GM21786 (cell line): Measurements from ENCODE around the gene GPR17.

Experiments
- ATAC-seq: cut with Tn5 transposase; IDR thresholded peaks from one replicate; pipeline ENCODE4 v1.9.1; 2021; ENCODE audit not compliant: unreplicated experiment

Gene GPR17

DNA sequence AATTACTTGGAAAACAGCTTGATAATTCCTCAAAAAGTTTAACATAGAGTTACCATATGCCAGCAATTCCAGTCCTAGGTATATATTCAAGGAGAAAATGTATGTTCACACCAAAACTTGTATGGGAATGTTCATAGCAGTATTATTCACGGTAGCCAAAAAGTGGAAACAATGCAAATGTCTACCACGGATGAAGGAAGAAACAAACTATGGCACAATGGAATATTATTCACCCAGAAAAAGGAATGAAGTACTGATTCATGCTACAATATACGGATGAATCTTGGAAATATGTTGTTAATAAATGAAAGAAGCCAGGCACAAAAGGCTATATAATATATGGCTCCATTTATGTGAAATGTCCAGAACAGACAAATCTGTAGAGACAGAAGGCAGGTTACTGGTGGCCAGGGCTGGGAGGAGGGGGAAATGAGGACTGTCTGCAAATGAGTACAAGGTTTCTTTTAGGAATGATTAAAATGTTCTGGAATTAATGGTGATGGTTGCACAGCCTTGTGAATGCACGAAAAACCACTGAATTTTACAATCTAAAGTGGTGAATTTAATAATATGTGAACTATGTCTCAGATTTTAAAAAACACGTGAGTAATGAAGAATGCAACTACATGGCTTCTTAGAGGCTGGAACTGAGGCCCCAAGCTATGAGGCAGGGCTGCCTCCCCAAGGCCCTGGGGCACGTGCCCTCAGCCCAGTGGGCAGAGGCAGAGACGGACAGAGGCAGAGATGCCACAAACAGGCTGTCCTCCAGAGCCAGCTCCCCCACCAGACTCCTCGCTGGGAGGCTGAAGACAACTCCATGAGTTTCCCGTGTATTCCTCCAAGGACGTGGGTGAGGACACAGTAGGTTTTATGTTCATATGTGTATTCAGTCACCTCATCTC is 24.4 kb downstream of the GPR17 start:
- no peak for ATAC-seq

DNA sequence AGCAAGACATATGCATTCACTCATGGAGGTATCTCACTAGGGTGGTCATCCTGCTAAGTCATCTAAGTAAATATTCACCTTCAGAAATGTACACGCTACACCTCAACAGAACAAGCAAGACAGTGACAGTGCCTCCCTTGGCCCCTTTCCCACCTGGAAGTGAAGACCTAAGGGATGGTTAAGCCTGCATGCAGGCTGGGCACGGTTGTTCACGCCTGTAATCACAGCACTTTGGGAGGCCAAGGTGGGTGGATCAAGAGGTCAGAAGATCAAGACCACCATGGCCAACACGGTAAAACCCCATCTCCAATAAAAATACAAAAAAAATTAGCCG is 25.0 kb downstream of the GPR17 start:
- no peak for ATAC-seq

DNA sequence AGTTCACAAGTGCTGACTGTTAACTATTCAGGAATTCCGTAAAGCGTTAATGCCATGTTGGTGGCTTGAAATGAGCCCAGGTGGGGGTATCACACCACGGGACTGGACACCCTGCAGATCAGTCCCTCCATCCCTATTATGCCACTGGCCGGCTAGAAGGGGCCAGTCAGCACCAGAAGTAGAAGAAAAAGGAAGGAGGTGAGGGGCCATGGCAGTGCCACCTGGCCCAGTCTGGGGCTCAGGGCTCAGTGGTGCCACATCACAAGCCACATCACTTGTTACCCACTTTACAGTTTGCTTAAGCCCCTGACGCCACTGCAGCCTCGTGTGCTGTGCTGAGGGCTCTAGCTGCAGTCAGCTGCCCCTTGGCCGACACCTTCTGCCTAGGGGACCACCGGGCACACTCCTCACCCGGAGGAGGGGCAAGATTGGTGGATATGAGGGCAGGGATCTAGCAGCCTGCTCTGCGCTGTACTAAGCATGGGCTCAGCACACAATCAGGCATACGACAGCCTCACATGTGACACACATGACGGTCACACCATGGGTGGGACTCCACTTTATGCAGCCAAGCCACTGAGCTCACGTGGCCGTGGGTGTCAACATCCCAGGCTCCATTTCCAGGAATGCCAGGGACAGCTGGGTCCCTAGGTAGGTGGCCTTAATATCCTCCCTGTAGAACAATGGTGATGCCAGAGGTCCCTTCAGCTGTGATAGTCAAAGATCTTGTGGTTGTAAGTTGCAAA is 25.8 kb downstream of the GPR17 start:
- ATAC-seq = no peak

DNA sequence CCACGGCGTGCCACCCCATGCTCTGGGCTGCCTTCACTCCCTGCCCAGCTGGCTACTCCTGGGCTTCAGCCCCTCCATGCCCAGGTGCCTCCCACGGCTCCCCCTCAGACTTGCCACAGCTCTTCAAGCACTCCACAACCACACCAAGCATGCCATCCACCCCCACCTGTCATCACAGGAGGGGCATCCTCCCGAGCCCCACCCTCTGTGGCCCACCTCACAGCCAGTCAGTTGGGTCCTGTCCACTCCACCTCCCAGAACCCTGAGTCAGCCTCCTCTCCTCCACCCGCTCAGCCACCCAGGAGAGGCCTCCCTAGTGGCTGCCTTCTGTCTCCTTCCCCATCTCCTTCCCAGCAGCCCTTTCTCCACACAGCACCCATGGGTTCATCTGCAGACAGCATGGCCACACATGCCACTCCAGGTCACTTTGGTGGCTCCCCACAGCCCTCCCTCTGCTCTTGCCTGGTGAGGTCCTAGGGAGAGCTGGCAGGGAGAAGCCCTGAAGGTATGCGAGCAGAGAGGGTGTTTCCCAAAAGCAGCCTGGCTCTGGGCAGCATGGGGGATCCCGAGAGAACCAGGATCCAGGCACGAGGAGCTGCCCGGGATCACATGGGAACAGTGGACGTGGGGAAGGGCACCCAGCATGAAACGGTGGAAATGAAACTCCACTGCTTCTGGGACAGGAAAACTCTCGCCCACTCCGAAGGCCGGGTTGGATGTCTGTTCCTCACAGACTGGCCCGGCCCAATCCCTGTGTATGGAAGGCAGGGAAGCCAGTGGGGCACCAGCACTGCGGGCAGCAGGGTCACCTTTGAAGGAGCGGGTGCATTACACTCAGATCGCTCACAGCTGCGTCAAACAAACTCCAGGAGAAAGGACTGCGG is 26.6 kb downstream of the GPR17 start:
- ATAC-seq = no peak

DNA sequence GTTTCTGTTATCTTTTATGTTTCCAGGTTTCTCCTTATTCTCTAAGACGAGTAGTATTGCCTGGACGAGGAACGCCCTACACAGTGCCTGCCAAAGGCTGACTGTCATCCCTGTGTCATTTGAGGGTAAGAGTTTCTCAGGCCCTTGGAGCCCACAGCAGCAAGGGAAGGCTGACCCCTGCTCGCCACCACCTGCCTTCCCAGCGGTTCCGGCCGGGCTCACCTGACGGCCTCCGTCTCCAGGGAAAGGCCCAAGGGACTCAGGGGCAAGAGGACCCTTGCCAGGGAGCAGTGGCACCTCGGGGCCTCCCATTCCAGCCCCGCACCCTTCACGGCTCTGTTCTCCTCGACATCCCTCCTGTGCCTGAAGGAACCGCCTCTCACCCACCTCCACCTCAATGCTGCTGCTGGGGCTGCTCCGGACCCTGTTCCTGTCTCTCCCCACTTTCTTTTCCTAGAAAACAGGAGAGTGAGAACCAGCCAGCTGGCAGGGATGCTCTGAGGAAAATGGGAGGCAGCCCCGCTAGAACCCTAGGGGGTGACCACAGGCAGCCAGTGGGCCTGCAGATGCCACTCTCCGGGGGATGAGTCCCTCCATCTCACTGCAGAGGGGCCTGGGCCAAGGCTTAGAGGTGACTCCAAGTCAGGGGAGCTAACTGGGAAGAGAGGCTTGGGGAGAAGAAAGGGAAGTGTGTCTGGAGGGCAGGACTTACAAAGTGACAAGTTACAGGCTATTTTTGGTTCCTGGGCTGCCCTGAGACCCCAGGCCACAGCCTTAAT is 27.5 kb downstream of the GPR17 start:
- no peak for ATAC-seq

DNA sequence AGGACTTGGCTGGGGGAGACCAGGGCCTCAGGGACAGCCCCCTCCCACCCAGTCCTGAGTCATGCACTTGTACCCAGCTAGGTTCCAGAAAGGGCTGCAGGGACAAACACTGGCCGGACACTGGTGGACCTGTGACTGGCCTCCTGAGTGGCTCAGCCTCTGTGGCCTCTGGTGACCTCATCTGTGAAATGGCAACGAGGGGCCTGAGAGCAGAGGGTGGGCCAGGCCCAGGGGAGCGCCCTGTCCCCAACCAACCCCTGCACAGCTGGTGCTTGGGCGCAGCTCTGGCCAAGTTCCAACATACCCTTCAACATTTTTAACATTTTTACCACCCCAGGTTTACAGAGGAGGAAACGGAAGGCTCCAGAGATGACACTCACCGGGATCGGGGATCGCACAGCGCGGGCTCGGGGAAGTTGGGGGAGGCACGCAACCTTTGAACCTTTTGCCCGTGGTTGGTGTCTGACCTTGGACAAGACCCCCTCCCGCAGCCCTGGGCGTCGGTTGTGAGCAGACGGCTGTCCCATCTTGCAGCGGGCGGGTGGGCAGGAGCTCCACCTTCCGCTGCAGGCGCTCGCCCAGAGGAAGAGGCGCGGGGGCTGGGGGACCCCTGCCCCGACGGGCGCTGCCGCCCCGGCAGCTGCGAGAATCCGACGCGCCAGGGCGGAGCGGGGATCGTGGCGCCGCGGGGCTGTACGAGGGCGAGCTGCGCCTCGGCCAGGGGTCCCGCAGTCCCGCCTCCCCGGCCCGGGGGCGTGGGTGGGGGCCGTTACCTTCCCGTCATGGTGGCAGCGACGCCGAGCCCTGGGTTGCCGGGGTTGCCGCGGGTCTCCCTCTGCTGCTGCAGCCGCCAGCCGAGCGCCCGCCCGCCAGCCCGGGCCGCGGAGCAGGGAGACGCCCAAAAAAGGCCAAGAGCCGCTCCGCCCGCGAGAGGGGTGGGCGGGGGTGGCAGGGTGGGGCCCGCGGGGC is 28.6 kb downstream of the GPR17 start:
- ATAC-seq = no peak

DNA sequence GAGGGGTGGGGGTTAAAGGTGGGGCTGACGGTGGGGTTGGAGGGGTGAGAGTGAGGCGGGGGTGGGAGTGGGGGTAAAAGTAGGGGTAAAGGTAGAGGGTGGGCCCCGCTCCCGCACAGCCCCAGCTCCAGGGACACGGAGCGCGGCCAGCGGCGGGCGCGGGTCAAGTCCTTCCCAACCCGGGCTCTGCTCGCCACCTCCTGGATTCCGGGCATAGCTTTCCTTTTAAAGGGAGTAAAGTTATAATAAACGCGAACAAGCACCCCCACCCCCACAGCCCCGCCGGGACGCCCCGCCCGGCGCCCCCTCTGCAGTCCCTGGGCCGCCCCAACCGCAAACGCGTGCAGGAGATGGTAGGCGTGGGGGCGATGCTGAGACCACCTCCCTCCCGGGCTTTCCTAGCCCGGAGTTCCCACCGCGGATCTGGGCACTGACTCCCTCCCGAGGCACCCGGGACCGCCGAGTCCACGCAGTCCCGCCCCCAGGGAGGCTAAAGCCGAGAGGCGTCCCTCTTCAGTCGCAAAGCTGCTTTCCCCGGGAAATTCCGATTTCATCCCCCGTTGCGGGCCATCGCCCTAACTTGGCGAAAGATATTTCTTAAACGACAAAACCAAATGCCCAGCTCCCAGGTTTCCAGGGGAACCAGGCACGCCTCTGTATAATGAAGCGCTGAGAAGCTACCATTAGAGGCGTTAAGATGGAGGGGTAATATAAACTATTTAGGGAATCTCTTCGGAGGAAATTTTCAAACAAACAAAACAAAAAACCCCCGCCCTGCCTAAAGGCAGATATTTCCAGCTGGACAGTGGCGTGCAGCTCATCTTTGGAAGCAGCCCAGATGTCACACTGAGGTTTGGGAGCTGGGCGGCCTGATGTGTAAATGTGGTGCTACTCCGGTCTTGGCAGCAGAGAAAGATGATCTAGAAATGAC is 29.6 kb downstream of the GPR17 start, which contains the start of gene LIMS2:
Gene LIMS2, minus strand, starts transcription at position 200 of the 931 bp plus-strand sequence. CDS start 506 bp downstream, outside the sequence.
- ATAC-seq = no peak

DNA sequence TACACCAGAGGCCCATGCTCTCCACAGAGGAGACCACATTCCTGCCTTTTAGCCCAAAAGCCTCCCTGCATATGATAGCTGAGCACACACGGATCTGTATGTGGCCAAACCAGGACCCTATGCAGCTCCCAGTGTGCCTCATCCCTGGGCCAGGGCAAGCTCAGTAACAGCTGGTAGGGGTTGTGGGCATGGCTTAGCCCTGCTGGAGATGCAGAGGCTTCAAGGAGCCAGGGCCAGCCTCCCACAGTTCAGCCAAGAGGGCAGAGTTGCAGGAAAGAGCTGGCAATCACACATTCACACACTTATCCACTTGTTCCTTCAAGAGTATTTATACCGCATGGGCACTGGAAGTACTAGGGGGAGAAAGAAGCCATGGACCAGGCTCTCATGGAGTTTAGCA is 31.0 kb downstream of the GPR17 start:
- ATAC-seq = no peak

DNA sequence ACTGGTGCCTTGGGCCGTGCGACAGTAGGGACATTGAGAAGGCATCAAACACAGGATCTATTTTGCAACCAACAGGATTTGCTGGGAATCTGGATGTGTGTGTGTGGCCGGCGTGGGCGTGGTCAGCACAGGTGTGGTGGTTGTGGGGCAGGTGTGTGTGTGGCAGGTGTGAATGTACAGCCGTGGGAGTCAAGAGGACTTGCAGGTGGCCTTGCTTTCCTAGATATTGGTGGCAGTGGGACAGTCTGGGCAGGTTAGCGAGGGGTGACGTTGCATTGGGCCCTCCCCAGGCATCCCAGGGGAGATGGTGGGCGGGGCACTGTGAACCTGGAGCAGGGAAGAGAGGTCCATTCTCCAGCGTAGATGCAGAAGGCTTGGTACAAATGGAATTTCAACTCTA is 32.6 kb downstream of the GPR17 start:
- no peak for ATAC-seq

DNA sequence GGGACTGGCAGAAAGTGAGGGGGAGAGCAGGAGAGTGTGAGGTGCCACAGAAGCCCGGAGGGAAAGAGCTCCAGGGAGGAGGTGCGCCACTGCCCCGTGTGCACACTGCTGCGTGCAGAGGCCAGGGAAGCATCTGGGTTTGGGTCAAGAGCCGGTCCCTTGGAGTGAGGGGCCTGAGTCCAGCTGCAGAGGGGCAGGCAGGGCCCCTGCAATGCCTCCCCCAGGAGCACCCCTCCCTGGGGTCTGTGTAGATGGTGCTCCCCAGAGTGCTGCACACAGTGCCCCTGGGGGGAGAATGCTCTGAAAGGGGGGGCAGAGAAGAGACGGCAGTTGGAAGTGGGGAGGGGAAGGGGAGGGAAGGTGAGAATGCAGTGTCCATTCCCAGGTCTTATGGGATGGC is 33.0 kb downstream of the GPR17 start:
- no peak for ATAC-seq

DNA sequence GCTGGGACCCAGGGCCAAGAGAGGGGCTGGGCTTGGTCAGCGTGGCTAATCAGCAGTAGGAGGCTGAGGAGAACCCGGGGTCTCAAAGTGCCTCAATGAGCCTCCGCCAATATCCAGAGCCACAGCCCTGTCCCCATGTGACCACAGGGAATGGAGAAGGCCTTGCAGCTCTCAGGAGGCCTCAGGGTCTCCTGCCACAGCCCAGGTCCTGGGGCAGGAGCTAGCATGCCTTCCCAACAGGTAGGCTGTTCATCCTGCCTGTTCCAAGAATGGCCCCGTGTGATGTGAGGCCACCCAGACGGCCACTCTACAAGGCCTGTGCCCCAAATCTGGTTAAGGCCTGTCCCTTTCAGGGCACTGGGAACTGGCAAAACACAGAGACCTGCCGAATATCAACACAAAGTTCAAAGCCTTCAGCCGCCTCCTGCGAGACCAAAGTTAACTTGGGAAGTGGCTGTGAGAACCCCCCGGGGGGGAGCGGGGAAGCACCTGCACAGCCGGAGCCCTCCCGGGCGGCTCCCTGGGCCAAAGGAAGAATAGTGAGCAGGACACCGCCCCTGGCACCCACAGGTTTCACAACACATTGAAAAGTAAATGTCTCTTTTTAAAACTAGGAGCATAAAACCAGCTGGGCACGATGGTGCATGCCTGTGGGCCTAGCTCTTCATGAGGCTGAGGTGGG is 33.9 kb downstream of the GPR17 start:
- no peak for ATAC-seq

DNA sequence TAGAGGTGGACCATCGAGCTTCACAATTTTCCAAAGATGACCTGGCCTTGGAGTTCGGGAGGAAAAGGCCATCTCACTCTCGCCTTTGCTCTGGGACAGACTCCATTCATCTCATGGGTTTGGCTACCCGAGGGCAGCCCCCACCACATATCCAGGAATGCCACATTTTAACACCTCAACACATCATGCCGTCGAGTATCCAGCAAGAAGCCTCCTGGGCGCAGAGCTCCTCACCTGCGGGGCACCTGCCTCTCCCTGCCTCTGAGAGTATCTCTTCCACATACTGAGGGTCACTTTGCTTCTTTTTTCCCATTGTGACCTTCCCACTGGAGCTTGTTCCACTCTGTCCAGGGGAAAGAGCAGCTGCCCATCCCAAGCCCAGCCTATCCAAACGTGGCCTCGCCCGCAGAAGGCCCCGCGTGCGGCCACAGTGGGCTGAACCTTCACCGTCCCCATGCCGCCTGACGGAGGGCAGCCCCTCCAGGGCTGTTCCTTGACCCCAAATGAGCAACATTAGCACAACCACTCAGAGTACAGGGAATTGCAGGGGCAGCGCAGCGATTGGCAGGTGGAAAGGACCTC is 34.8 kb downstream of the GPR17 start:
- ATAC-seq = no peak

DNA sequence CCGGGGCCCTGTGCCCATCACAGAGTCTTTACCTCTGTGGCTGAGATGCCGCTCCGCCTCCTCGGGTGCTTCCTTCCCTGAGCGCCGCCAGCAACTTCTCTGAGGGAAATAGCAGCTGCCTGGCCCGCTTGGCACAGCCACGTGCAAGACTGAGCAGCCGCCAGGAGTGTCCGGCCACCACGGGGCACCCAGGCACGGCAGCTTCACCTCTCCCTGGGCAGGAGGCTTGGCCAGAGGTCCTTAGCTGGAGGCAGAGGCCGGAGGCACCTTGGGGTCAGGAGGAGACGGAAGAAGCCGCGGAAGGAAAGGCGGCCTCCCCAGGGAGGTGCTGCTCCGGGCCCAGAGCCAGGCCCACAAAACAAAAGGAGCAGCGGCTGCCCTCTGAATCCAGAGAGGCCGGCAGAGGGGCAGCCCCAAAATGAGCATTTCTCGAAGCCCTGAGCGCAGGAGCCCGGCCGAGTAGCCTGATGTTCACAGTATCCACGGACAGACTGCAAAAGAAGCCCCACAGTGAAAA is 35.4 kb downstream of the GPR17 start:
- ATAC-seq = no peak

DNA sequence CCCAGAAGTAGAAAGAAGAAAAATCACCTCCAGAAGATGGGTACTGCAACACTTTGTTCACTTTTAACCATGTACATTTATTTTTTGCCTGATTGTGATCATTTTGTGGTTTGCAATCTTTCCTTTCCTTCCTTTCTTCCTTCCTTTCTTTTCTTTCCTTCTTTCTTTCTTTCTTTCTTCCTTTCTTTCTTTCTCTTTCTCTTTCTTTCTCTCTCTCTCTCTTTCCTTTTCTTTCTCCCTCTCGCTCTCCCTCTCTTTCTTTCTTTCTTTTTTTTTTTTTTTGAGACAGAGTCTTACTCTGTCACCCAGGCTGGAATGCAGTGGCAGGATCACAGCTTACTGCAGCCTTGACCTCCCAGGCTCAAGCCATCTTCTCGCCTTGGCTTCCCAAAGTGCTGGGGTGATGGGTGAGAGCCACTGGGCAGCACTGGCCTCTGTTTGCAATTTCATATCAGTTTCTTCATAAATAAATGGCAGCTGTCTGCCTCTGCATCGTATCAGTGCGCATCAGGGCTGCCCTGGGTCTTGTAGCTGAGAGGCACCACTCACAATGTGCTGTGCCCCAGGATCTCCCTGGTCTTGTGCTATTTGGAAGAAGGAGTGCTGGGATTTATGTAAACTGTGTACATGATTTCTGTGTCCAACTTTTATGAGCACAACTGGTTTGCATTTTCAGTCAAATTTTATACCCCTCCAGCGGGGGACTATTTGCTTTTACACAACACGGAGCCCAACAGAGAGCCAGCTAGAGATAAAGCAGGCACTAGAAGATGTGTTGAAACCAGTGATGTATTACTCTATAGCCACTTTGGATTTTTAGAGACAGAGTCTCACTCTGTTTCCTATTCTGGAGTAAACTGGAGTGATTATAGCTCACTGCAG is 36.3 kb downstream of the GPR17 start:
- ATAC-seq = no peak

DNA sequence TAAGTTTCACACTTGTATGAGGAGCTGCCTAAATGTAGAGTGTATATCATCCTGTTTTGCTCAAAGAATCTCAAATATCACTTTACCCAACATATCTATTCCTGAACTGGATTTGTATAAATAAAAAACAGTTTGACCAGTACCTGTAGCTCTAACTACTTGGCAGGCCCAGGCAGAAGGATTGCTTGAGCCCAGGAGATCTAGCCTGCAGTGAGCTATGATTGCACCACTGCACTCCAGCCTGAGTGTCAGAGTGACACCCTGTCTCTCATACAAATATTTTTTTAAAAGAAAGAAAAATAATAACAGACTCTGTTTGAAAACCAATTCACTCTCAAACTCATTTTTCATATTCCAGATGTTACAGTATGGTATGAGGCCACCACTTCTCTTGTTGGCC is 37.1 kb downstream of the GPR17 start:
- no peak for ATAC-seq

DNA sequence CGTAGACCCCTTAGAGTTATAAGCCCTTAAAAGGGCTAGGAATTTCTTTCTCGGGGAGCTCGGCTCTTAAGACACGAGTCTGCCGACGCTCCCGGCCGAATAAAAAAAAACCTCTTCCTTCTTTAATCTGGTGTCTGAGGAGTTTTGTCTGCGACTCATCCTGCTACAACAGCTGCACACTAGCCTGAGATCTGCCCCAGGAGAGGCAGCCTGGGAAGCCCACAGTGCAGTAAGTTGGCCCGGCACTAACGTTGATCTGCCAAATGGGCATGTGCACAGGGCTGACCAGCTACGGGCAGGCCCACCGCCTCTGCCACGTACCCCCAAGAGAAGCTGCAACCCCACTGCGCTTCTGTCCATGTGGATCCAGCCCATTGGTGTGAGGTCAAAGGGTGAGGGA is 37.8 kb downstream of the GPR17 start:
- ATAC-seq = no peak
